Measurements from ENCODE around the gene LRRFIP1.

DNA sequence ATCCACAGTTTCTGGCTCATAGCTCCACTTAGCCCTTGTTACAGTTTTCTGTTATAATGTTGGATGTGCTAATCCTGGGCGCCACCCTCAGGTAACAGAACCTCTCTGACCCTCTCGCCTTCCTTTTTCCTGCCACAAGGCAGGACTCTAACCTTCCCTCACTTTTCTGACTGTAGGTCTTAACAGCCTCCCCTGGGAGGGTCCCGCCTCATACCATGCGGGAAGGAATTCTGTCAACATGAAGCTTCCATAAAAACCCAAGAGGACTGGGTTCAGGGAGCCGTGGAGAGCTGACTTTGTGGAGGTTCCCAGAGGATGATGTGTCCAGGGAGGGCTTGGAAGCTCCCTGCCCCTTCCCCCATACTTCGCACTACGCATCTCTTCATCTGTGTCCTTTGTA is 25.0 kb upstream of the LRRFIP1 start:
- TF ChIP-seq, protein P1, sequence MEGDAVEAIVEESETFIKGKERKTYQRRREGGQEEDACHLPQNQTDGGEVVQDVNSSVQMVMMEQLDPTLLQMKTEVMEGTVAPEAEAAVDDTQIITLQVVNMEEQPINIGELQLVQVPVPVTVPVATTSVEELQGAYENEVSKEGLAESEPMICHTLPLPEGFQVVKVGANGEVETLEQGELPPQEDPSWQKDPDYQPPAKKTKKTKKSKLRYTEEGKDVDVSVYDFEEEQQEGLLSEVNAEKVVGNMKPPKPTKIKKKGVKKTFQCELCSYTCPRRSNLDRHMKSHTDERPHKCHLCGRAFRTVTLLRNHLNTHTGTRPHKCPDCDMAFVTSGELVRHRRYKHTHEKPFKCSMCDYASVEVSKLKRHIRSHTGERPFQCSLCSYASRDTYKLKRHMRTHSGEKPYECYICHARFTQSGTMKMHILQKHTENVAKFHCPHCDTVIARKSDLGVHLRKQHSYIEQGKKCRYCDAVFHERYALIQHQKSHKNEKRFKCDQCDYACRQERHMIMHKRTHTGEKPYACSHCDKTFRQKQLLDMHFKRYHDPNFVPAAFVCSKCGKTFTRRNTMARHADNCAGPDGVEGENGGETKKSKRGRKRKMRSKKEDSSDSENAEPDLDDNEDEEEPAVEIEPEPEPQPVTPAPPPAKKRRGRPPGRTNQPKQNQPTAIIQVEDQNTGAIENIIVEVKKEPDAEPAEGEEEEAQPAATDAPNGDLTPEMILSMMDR (IDR thresholded peaks at IDR 0.05), result no peak
- no peak for TF ChIP-seq EZH2 (IDR thresholded peaks at IDR 0.05; ENCODE audit: borderline replicate concordance, insufficient read depth, low read depth, low read length, poor library complexity, severe bottlenecking)
